CD4-positive, CD25-positive, alpha-beta regulatory T cell (primary cell): ENCODE measurements around the gene ASAP2. TPM values are rescaled to one million over a fixed set of nuclear protein-coding genes. Genes with fewer than 3 reads are reported as not detected.
A peak's percentile ranks its signal among the peaks of the same experiment; 100 is the strongest.

Experiments used
- ATAC-seq, 2 donors: fragments of 150-1000 bp; cut with Tn5 transposase; one replicate each; pipeline ENCODE4 v1.10.0; 2021; ENCODE audit warnings: low read depth in 2 of 2, moderate number of reproducible peaks in 2 of 2, moderate library complexity in 1 of 2
- DNase-seq, 3 donors: peaks; one replicate each; pipeline versions ENCODE4 v3.0.0 to v3.0.0-alpha.2; 2012 to 2022; ENCODE audit warnings: mixed read lengths in 1 of 3
- H3K27ac ChIP-seq: one replicate; pipeline ENCODE4 v1.7.0; 2013; ENCODE audit warnings: mild to moderate bottlenecking, low read length; ENCODE audit not compliant: insufficient read depth, poor library complexity, severe bottlenecking
- H3K27me3 ChIP-seq: one replicate; pipeline ENCODE4 v1.7.0; 2013; ENCODE audit warnings: low read length; ENCODE audit not compliant: control insufficient read depth, insufficient read depth
- H3K36me3 ChIP-seq: one replicate; pipeline ENCODE4 v1.7.0; 2013; ENCODE audit warnings: mild to moderate bottlenecking, low read length, moderate library complexity; ENCODE audit not compliant: control insufficient read depth, insufficient read depth
- H3K4me1 ChIP-seq: 2 replicates; pipeline ENCODE4 v1.7.0; 2013; ENCODE audit warnings: mild to moderate bottlenecking, low read length; ENCODE audit not compliant: insufficient read depth, control insufficient read depth, poor library complexity, severe bottlenecking
- H3K4me3 ChIP-seq: one replicate; pipeline ENCODE4 v1.7.0; 2013; ENCODE audit warnings: low read depth, mild to moderate bottlenecking, low read length, moderate library complexity
- H3K9me3 ChIP-seq, 2 experiments: 1 replicate in 1 of 2; 2 replicates in 1 of 2; pipeline ENCODE4 v1.7.0; 2013; ENCODE audit warnings: low read length in 2 of 2, mild to moderate bottlenecking in 1 of 2, moderate library complexity in 1 of 2; ENCODE audit not compliant: control insufficient read depth in 2 of 2
- H3K27ac Mint-ChIP-seq, 3 donors: one replicate each; pipeline ENCODE4 v1.8.0; 2020 to 2022; ENCODE audit warnings: mild to moderate bottlenecking in 3 of 3, mixed read lengths in 3 of 3, moderate library complexity in 2 of 3
- H3K27me3 Mint-ChIP-seq: one replicate; pipeline ENCODE4 v1.8.0; 2022; ENCODE audit warnings: mild to moderate bottlenecking, mixed read lengths
- H3K36me3 Mint-ChIP-seq: one replicate; pipeline ENCODE4 v1.8.0; 2020; ENCODE audit warnings: mixed read lengths
- H3K4me1 Mint-ChIP-seq, 4 donors: one replicate each; pipeline ENCODE4 v1.8.0; 2020 to 2022; ENCODE audit warnings: mixed read lengths in 4 of 4, mild to moderate bottlenecking in 1 of 4
- H3K4me3 Mint-ChIP-seq, 4 donors: one replicate each; pipeline ENCODE4 v1.8.0; 2020 to 2022; ENCODE audit warnings: mild to moderate bottlenecking in 4 of 4, mixed read lengths in 4 of 4, moderate library complexity in 3 of 4
- H3K9me3 Mint-ChIP-seq, 7 donors: one replicate each; pipeline ENCODE4 v1.8.0; 2020 to 2022; ENCODE audit warnings: mixed read lengths in 7 of 7, mild to moderate bottlenecking in 3 of 7, moderate library complexity in 2 of 7
- polyA plus RNA-seq, 4 donors: library from polyadenylated mRNA; unstranded; fragments of 300-500 nt; fragmentation: Illumina TruSeq; gene quantifications; one replicate each; pipeline ENCODE4 v1.2.3, GENCODE V29; 2021
- total RNA-seq: library from RNA; stranded (reverse); gene quantifications from one replicate; pipeline ENCODE4 v1.2.3, GENCODE V29; 2022

Gene ASAP2
- total and polyA plus RNA-seq, 5 donors from 2014 or later: 1.5 TPM; not detected in 4

GRCh38 chr2:9208875-9209274 is 2.3 kb downstream of the ASAP2 start:
- Mint-ChIP-seq H3K4me1 (peaks cover 0 to 9% (median 3%) of the 10 kb centered on the region in 4 donors), H3K27me3 (peaks cover 70% of the 10 kb centered on the region), H3K4me3 (peak overlapping the region in 2 of 4 donors; percentile 39 to 43), H3K27ac (no peak overlapping the region), H3K9me3 (peaks cover 0 to 1% (median 0%) of the 10 kb centered on the region in 7 donors), H3K36me3 (no peaks in the 10 kb centered on the region)
- ATAC-seq (no peak), DNase-seq (no peak)
- H3K27ac ChIP-seq: no peak overlapping the region
- no peak overlapping the region for H3K4me3 ChIP-seq
- no peaks in the 10 kb centered on the region for H3K9me3 ChIP-seq
- H3K36me3 ChIP-seq: no peaks in the 10 kb centered on the region
- H3K27me3 ChIP-seq: peaks cover 35% of the 10 kb centered on the region
- H3K4me1 ChIP-seq: peaks cover 15% of the 10 kb centered on the region

- Histone ChIP-seq H3K36me3 (no peaks in the 10 kb centered on the region), H3K27ac (no peak overlapping the region), H3K27me3 (peaks cover 26% of the 10 kb centered on the region), H3K9me3 (no peaks in the 10 kb centered on the region), H3K4me1 (peaks cover 15% of the 10 kb centered on the region), H3K4me3 (no peak overlapping the region)
- Mint-ChIP-seq H3K27me3 (peaks cover 68% of the 10 kb centered on the region), H3K9me3 (peaks cover 0 to 1% (median 0%) of the 10 kb centered on the region in 7 donors), H3K36me3 (no peaks in the 10 kb centered on the region), H3K27ac (no peak overlapping the region), H3K4me3 (no peak overlapping the region), H3K4me1 (peaks cover 0 to 9% (median 3%) of the 10 kb centered on the region in 4 donors)
- no peak for ATAC-seq
- DNase-seq: no peak
Measured at GRCh38 chr2:9210030-9210429, 3.4 kb downstream of the ASAP2 start.

GRCh38 chr2:9211496-9211895 is 4.9 kb downstream of the ASAP2 start:
- Mint-ChIP-seq H3K27ac (no peak overlapping the region), H3K36me3 (no peaks in the 10 kb centered on the region), H3K4me3 (no peak overlapping the region), H3K27me3 (peaks cover 56% of the 10 kb centered on the region), H3K9me3 (peaks cover 0 to 1% (median 0%) of the 10 kb centered on the region in 7 donors), H3K4me1 (peaks cover 0 to 5% (median 0%) of the 10 kb centered on the region in 4 donors)
- Histone ChIP-seq H3K9me3 (no peaks in the 10 kb centered on the region), H3K4me1 (peaks cover 11% of the 10 kb centered on the region), H3K36me3 (no peaks in the 10 kb centered on the region), H3K27me3 (peaks cover 20% of the 10 kb centered on the region), H3K27ac (no peak overlapping the region), H3K4me3 (no peak overlapping the region)
- ATAC-seq (no peak), DNase-seq (no peak)

GRCh38 chr2:9212010-9212635 is 5.5 kb downstream of the ASAP2 start:
- DNase-seq (no peak), ATAC-seq (no peak)
- no peak overlapping the region for H3K4me3 ChIP-seq
- H3K27ac Mint-ChIP-seq: no peak overlapping the region
- H3K27me3 ChIP-seq: peaks cover 20% of the 10 kb centered on the region
- no peaks in the 10 kb centered on the region for H3K9me3 ChIP-seq
- H3K36me3 ChIP-seq: no peaks in the 10 kb centered on the region
- H3K4me3 Mint-ChIP-seq: no peak overlapping the region
- H3K36me3 Mint-ChIP-seq: no peaks in the 10 kb centered on the region
- H3K27me3 Mint-ChIP-seq: peaks cover 57% of the 10 kb centered on the region
- no peak overlapping the region for H3K27ac ChIP-seq
- H3K9me3 Mint-ChIP-seq: peaks cover 0 to 1% (median 0%) of the 10 kb centered on the region in 7 donors
- peaks cover 0 to 5% (median 0%) of the 10 kb centered on the region in 4 donors for H3K4me1 Mint-ChIP-seq
- H3K4me1 ChIP-seq: peaks cover 9% of the 10 kb centered on the region

- Mint-ChIP-seq H3K27me3 (peaks cover 59% of the 10 kb centered on the region), H3K4me3 (no peak overlapping the region), H3K36me3 (no peaks in the 10 kb centered on the region), H3K9me3 (peaks cover 0 to 1% (median 0%) of the 10 kb centered on the region in 7 donors), H3K4me1 (peaks cover 0 to 3% (median 0%) of the 10 kb centered on the region in 4 donors), H3K27ac (no peak overlapping the region)
- no peak for ATAC-seq
- Histone ChIP-seq H3K9me3 (no peaks in the 10 kb centered on the region), H3K27ac (no peak overlapping the region), H3K4me1 (peaks cover 2% of the 10 kb centered on the region), H3K36me3 (no peaks in the 10 kb centered on the region), H3K4me3 (no peak overlapping the region), H3K27me3 (peaks cover 19% of the 10 kb centered on the region)
- DNase-seq: no peak
Measured at GRCh38 chr2:9212661-9213411, 6.2 kb downstream of the ASAP2 start.

GRCh38 chr2:9213477-9214051 is 7.0 kb downstream of the ASAP2 start:
- Histone ChIP-seq H3K4me1 (no peaks in the 10 kb centered on the region), H3K27me3 (peaks cover 15% of the 10 kb centered on the region), H3K9me3 (no peaks in the 10 kb centered on the region), H3K36me3 (no peaks in the 10 kb centered on the region), H3K4me3 (no peak overlapping the region), H3K27ac (no peak overlapping the region)
- DNase-seq (no peak), ATAC-seq (no peak)
- Mint-ChIP-seq H3K27ac (no peak overlapping the region), H3K4me1 (no peaks in the 10 kb centered on the region), H3K4me3 (no peak overlapping the region), H3K9me3 (peaks cover 0 to 1% (median 0%) of the 10 kb centered on the region in 7 donors), H3K36me3 (no peaks in the 10 kb centered on the region), H3K27me3 (peaks cover 53% of the 10 kb centered on the region)

GRCh38 chr2:9214873-9215272 is 8.3 kb downstream of the ASAP2 start:
- DNase-seq (no peak), ATAC-seq (no peak)
- Mint-ChIP-seq H3K9me3 (peaks cover 0 to 1% (median 0%) of the 10 kb centered on the region in 7 donors), H3K36me3 (no peaks in the 10 kb centered on the region), H3K4me1 (no peaks in the 10 kb centered on the region), H3K4me3 (no peak overlapping the region), H3K27ac (peak overlapping the region in 1 of 3 donors; percentile 26), H3K27me3 (peaks cover 50% of the 10 kb centered on the region)
- Histone ChIP-seq H3K27ac (no peak overlapping the region), H3K4me1 (no peaks in the 10 kb centered on the region), H3K9me3 (no peaks in the 10 kb centered on the region), H3K27me3 (peaks cover 10% of the 10 kb centered on the region), H3K4me3 (no peak overlapping the region), H3K36me3 (no peaks in the 10 kb centered on the region)
